Mucosa of descending colon (tissue), 3 donors: Measurements from ENCODE around the gene TSR3. TPM values are rescaled to one million over a fixed set of nuclear protein-coding genes. Genes with fewer than 3 reads are reported as not detected.
A peak's percentile ranks its signal among the peaks of the same experiment; 100 is the strongest.

Experiments
- ATAC-seq: fragments of 200-7000 bp; cut with Tn5 transposase; one replicate; pipeline ENCODE4 v1.9.1; 2020; ENCODE audit warnings: mild to moderate bottlenecking, moderate library complexity
- DNase-seq, 3 donors: peaks; one replicate each; pipeline ENCODE4 v3.0.0-alpha.2; 2020
- H3K36me3 ChIP-seq: fragments of 200-600 bp; one replicate; pipeline ENCODE4 v1.8.0; 2021; ENCODE audit warnings: low read depth, mild to moderate bottlenecking
- H3K4me1 ChIP-seq: fragments of 200-600 bp; one replicate; pipeline ENCODE4 v1.8.0; 2021; ENCODE audit warnings: low read depth, mild to moderate bottlenecking
- H3K4me3 ChIP-seq: fragments of 200-600 bp; one replicate; pipeline ENCODE4 v1.8.0; 2021; ENCODE audit warnings: mild to moderate bottlenecking
- H3K9me3 ChIP-seq: fragments of 200-600 bp; one replicate; pipeline ENCODE4 v1.8.0; 2021; ENCODE audit warnings: mild to moderate bottlenecking
- CTCF ChIP-seq: fragments of 200-600 bp; IDR thresholded peaks from one replicate; pipeline ENCODE4 v1.8.0; 2022; ENCODE audit warnings: antibody characterized with exemption, mild to moderate bottlenecking
- intact Hi-C, 2 donors: fragments of 100-400 bp; cut with DNase I in 1 of 2; cut with micrococcal nuclease in 1 of 2; formaldehyde crosslinking; loops; one replicate each; pipeline versions ENCODE4 v1.11.0 to v1.11.1; 2022; cut with DNase I, micrococcal nuclease
- total RNA-seq, 3 donors: library from RNA; stranded (reverse); fragmentation: NEBNext Ultra II Directional in 2 of 3; extraction: Animal tissue kit (Norgen Biotek cat#: 25700) in 2 of 3; gene quantifications; one replicate each; pipeline versions ENCODE4 v1.2.1 to v1.2.4, GENCODE V29; 2021 to 2023
- donor health status: DM: no; HTN: no; CAD: no; lungs with moderate emphysema.
- donor health status: DM: no; HTN: no; CAD: no.
- donor health status: DM: no; HTN: yes; CAD: no.

TSR3 gene
- total RNA-seq, 3 donors from 2014 or later: 46.4 to 57.2 (median 54.1) TPM

DNA sequence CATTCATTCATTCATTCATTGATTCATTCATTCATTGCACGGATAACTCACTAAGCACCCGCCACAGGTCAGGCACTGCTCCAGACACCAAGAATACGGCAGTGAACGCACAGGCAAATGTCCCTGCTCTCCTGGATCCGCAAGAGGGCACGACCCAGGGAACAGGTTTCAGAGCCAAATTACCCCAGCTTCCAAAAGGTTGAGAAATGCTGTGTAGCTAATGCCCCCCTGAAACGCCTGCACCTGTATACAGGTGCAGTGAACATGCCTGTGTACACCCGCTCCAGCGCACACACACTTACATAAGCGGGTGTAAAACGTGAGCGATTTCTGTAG, 51.8 kb downstream of the TSR3 start:
- intact Hi-C loops: no loop called here
- Histone ChIP-seq H3K4me1 (peaks cover 24% of the 10 kb centered on the region), H3K4me3 (no peak overlapping the region), H3K9me3 (no peaks in the 10 kb centered on the region), H3K36me3 (no peaks in the 10 kb centered on the region)
- no peak for ATAC-seq
- peak in 1 of 3 donors; percentile 27 for DNase-seq
- TF ChIP-seq CTCF: no peak

Other genes with a start within 250 kb of the TSR3 start
- 100 to 1,000 TPM in 1 of 3 donors, 1 to 10 TPM in 2; 6.0 to 160 (median 9.5) TPM for gene CACNA1H, start 198.8 kb downstream of the TSR3 start, total RNA-seq
- gene TPSG1, start 126.6 kb downstream of the TSR3 start, total RNA-seq: 10 to 100 TPM; 23.3 to 61.3 (median 53.7) TPM
- 10 to 100 TPM in 1 of 3 donors, 1 to 10 TPM in 2; 3.7 to 21.0 (median 8.2) TPM for gene TPSB2, start 121.7 kb downstream of the TSR3 start, total RNA-seq
- gene TPSAB1, start 111.2 kb downstream of the TSR3 start, total RNA-seq: 10 to 100 TPM in 2 of 3 donors, 1 to 10 TPM in 1; 7.8 to 51.7 (median 46.2) TPM
- 1 to 10 TPM in 1 of 3 donors, under 1 TPM in 2; 0.35 to 4.3 (median 0.58) TPM for gene TPSD1, start 95.8 kb downstream of the TSR3 start, total RNA-seq
- gene UBE2I, start 42.2 kb downstream of the TSR3 start, total RNA-seq: 100 to 1,000 TPM in 1 of 3 donors, 10 to 100 TPM in 2; 79.8 to 101 (median 96.9) TPM
- gene BAIAP3, start 18.2 kb downstream of the TSR3 start, total RNA-seq: 10 to 100 TPM in 1 of 3 donors, 1 to 10 TPM in 2; 5.6 to 14.6 (median 5.7) TPM
- gene GNPTG, start 53 bp upstream of the TSR3 start, total RNA-seq: 10 to 100 TPM; 50.1 to 68.9 (median 57.3) TPM
- gene UNKL, start 62.8 kb upstream of the TSR3 start, total RNA-seq: 10 to 100 TPM; 16.2 to 36.5 (median 28.2) TPM
- gene UQCC4, start 68.9 kb upstream of the TSR3 start, total RNA-seq: 10 to 100 TPM; 10.3 to 14.4 (median 11.0) TPM
- under 1 TPM in 1 of 3 donors, not detected in 2; 0.34 TPM for gene PERCC1, start 79.2 kb upstream of the TSR3 start, total RNA-seq
- gene CCDC154, start 92.7 kb upstream of the TSR3 start, total RNA-seq: 1 to 10 TPM in 2 of 3 donors, under 1 TPM in 1; 0.43 to 2.4 (median 1.1) TPM
- gene CLCN7, start 123.2 kb upstream of the TSR3 start, total RNA-seq: 10 to 100 TPM; 59.3 to 98.1 (median 59.8) TPM
- not detected for gene PTX4, start 137.1 kb upstream of the TSR3 start, total RNA-seq
- gene TELO2, start 141.5 kb upstream of the TSR3 start, total RNA-seq: 10 to 100 TPM; 32.2 to 41.6 (median 37.8) TPM
- 10 to 100 TPM in 1 of 3 donors, 1 to 10 TPM in 2; 3.4 to 10.3 (median 5.0) TPM for gene TMEM204, start 181.8 kb upstream of the TSR3 start, total RNA-seq